Sigmoid colon (tissue), 7 donors: ENCODE measurements around the gene PUM1. TPM values are rescaled to one million over a fixed set of nuclear protein-coding genes. Genes with fewer than 3 reads are reported as not detected.

ENCODE experiments used
- DNase-seq: peaks from one replicate; pipeline ENCODE4 v3.0.0-alpha.2; 2019
- H3K27ac ChIP-seq, 4 donors: fragments of 200-600 bp; sonication (generic); one replicate each; pipeline ENCODE4 v1.5.1; 2016 to 2019; ENCODE audit warnings: mild to moderate bottlenecking in 1 of 4
- H3K27me3 ChIP-seq, 3 donors: fragments of 200-600 bp; sonication (generic); one replicate each; pipeline ENCODE4 v1.5.1; 2019; ENCODE audit warnings: mild to moderate bottlenecking in 1 of 3
- H3K36me3 ChIP-seq, 4 donors: fragments of 200-600 bp; sonication (generic); one replicate each; pipeline ENCODE4 v1.5.1; 2016 to 2019
- H3K4me1 ChIP-seq, 4 donors: fragments of 200-600 bp; sonication (generic); one replicate each; pipeline ENCODE4 v1.5.1; 2017 to 2019
- H3K4me3 ChIP-seq, 4 donors: fragments of 200-600 bp; sonication (generic); one replicate each; pipeline ENCODE4 v1.5.1; 2017 to 2019; ENCODE audit warnings: mild to moderate bottlenecking in 2 of 4, moderate library complexity in 1 of 4
- H3K9me3 ChIP-seq, 4 donors: fragments of 200-600 bp in 3 of 4; sonication (generic) in 3 of 4; one replicate each; pipeline versions ENCODE4 v1.5.1 to v1.6.1; 2013 to 2019
- EP300 ChIP-seq, 4 donors: sonication (generic); formaldehyde crosslinking; IDR thresholded peaks; one replicate each; pipeline ENCODE4 v1.6.1; 2017; ENCODE audit warnings: antibody characterized with exemption in 4 of 4
- POLR2A ChIP-seq, 2 donors: fragments of 450-650 bp; IDR thresholded peaks; one replicate each; pipeline ENCODE4 v1.6.1; 2016; ENCODE audit warnings: antibody characterized with exemption in 2 of 2, mild to moderate bottlenecking in 2 of 2, moderate library complexity in 2 of 2
- POLR2AphosphoS5 ChIP-seq, 4 donors: sonication (generic); formaldehyde crosslinking; IDR thresholded peaks; one replicate each; pipeline ENCODE4 v1.6.1; 2017; ENCODE audit warnings: antibody characterized with exemption in 4 of 4
- WGBS, 2 donors: extraction: QIAGEN DNeasy Blood & Tissue Kit; methylation state at CpG; one replicate each; pipeline ENCODE4 v1.1.7; 2013; 5-methylcytosine and 5-hydroxymethylcytosine counted together
- intact Hi-C: fragments of 100-400 bp; cut with DNase I; formaldehyde crosslinking; loops from one replicate; pipeline ENCODE4 v1.15.1; 2023
- polyA plus RNA-seq, 3 donors: library from polyadenylated mRNA; stranded (reverse); fragments of 200-250 nt; gene quantifications; one replicate each; pipeline ENCODE4 v1.2.3, GENCODE V29; 2013
- total RNA-seq, 4 donors: library from RNA; depleted of rRNA; stranded (reverse); fragments of >200 nt; gene quantifications; one replicate each; pipeline ENCODE4 v1.1.0, GENCODE V29; 2016
- TF ChIP-seq, protein P1 (sequence below), 4 experiments: fragments of 450-650 bp in 3 of 4; fragments of 200-600 bp in 1 of 4; IDR thresholded peaks; one replicate each; pipeline ENCODE4 v1.5.1; 2016 to 2019; ENCODE audit warnings: antibody characterized with exemption in 4 of 4, mild to moderate bottlenecking in 3 of 4, moderate library complexity in 2 of 4
- donor health status: healthy with polysubstance abuse.
- donor health status: Bipolar disorder and iron deficiency.
- donor health status: healthy.

Gene PUM1
- total and polyA plus RNA-seq, 7 donors, result 16.9 to 89.5 (median 66.4) TPM

DNA sequence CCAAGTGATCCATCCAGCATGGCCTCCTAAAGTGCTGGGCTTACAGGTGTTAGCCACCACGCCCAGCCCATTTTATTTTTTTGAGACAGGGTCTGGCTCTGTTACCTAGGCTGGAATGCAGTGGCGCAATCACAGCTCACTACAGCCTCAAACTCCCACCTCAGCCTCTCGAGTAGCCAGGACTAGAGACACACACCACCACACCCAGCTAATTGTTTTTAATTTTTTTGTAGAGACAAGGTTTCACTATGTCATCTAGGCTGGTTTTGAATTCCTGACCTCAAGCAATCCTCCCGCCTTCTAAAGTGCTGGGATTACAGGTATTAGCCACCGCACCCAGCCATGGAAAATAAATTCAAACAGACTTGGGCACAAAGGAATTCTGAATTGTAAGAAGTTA is 31.9 kb downstream of the PUM1 start:
- no peaks in the 10 kb centered on the region for H3K36me3 ChIP-seq
- H3K4me1 ChIP-seq, result peaks cover 0 to 67% (median 56%) of the 10 kb centered on the region in 4 donors
- intact Hi-C loops, result no loop called here
- 82 to 94% methylated on average over 5 of the region's 5 CpGs for WGBS, 2 donors
- no peak for TF ChIP-seq POLR2A (IDR thresholded peaks at IDR 0.05)
- no peak for TF ChIP-seq POLR2AphosphoS5 (IDR thresholded peaks at IDR 0.05)
- no peak for TF ChIP-seq EP300 (IDR thresholded peaks at IDR 0.05)
- TF ChIP-seq, protein P1, sequence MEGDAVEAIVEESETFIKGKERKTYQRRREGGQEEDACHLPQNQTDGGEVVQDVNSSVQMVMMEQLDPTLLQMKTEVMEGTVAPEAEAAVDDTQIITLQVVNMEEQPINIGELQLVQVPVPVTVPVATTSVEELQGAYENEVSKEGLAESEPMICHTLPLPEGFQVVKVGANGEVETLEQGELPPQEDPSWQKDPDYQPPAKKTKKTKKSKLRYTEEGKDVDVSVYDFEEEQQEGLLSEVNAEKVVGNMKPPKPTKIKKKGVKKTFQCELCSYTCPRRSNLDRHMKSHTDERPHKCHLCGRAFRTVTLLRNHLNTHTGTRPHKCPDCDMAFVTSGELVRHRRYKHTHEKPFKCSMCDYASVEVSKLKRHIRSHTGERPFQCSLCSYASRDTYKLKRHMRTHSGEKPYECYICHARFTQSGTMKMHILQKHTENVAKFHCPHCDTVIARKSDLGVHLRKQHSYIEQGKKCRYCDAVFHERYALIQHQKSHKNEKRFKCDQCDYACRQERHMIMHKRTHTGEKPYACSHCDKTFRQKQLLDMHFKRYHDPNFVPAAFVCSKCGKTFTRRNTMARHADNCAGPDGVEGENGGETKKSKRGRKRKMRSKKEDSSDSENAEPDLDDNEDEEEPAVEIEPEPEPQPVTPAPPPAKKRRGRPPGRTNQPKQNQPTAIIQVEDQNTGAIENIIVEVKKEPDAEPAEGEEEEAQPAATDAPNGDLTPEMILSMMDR (IDR thresholded peaks at IDR 0.05), result no peak
- no peaks in the 10 kb centered on the region for H3K9me3 ChIP-seq
- no peak for DNase-seq
- no peaks in the 10 kb centered on the region for H3K27me3 ChIP-seq
- H3K27ac ChIP-seq, result no peak overlapping the region
- no peak overlapping the region for H3K4me3 ChIP-seq

DNA sequence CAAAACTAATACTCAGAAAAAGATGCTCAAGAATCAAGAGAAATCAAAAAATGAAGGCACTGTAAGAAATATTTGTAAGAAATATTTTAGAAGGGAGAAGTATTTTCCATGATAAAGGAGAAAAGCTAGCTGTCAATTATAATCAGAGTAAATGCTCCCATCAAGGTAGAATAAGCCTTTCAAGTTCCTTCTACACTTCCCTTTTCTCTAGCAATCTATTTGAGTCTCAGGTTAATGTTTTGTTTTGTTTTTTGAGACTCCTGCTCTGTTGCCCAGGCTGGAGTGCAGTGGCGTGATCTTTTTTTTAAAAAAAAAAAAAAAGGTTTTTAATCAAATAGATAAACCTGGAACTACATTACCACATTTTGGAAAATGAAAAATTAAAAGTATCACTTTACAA is 33.3 kb downstream of the PUM1 start:
- Histone ChIP-seq H3K9me3 (no peaks in the 10 kb centered on the region), H3K4me1 (peaks cover 0 to 75% (median 65%) of the 10 kb centered on the region in 4 donors), H3K36me3 (no peaks in the 10 kb centered on the region), H3K4me3 (no peak overlapping the region), H3K27me3 (no peaks in the 10 kb centered on the region), H3K27ac (no peak overlapping the region)
- 69 to 92% methylated on average over 1 of the region's 1 CpG for WGBS, 2 donors
- no peak for DNase-seq
- intact Hi-C loops, result no loop called here
- TF ChIP-seq, protein P1 (IDR thresholded peaks at IDR 0.05), result no peak
- TF ChIP-seq POLR2A (IDR thresholded peaks at IDR 0.05) (no peak), EP300 (IDR thresholded peaks at IDR 0.05) (no peak), POLR2AphosphoS5 (IDR thresholded peaks at IDR 0.05) (no peak)

DNA sequence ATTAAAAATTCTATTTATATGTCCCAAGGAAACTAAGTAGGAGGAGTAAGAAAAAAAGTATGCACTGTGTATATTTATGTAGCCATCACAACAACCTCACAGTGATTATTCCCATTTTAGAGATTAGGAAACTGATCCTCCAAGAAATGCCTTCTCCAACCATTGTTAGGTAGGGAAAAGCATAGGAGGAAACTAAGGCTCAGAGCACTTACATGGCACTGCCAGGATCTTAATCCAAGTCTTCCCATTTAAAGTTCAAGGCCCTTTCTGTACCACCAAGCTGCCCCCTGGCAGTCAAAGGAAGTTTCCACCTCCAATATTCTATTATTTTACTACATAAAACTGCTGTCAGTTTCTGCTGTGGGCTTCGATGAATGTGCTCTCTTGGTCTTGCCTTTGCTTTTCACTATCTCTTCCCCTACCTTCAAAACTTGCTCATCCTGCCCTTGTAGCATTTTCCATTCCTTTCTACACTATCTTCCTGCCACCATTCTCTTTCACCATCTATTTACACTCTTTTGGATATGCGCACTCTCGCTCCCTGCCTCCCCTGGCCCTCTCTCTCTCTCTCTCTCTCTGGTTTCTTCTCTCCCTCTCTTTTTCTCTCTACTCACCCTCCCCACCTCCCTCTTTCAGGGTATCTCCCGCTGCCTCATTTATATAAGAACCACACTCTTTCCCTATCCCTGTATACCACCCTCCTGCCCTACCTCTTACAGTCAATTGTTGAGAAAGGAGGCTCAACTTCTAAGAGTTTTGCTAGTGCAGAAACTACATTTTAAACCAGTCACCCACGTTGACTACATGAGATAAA is 34.0 kb downstream of the PUM1 start:
- intact Hi-C loops, result no loop called here
- no peaks in the 10 kb centered on the region for H3K36me3 ChIP-seq
- no peak for TF ChIP-seq POLR2A (IDR thresholded peaks at IDR 0.05)
- no peak for TF ChIP-seq POLR2AphosphoS5 (IDR thresholded peaks at IDR 0.05)
- TF ChIP-seq, protein P1 (IDR thresholded peaks at IDR 0.05), result no peak
- no peak for TF ChIP-seq EP300 (IDR thresholded peaks at IDR 0.05)
- peaks cover 0 to 78% (median 65%) of the 10 kb centered on the region in 4 donors for H3K4me1 ChIP-seq
- no peaks in the 10 kb centered on the region for H3K27me3 ChIP-seq
- WGBS, 2 donors, result 86 to 88% methylated on average over 5 of the region's 5 CpGs
- no peaks in the 10 kb centered on the region for H3K9me3 ChIP-seq
- no peak overlapping the region for H3K4me3 ChIP-seq
- no peak for DNase-seq
- H3K27ac ChIP-seq, result no peak overlapping the region

GRCh38 chr1:31029026-31029425 is 36.5 kb downstream of the PUM1 start:
- no peaks in the 10 kb centered on the region for H3K27me3 ChIP-seq
- peaks cover 0 to 75% (median 65%) of the 10 kb centered on the region in 4 donors for H3K4me1 ChIP-seq
- intact Hi-C loops, result no loop called here
- TF ChIP-seq EP300 (IDR thresholded peaks at IDR 0.05), result no peak
- TF ChIP-seq, protein P1 (IDR thresholded peaks at IDR 0.05), result no peak
- no peak for TF ChIP-seq POLR2AphosphoS5 (IDR thresholded peaks at IDR 0.05)
- TF ChIP-seq POLR2A (IDR thresholded peaks at IDR 0.05), result no peak
- no peak for DNase-seq
- no peak overlapping the region for H3K27ac ChIP-seq
- no peak overlapping the region for H3K4me3 ChIP-seq
- no peaks in the 10 kb centered on the region for H3K36me3 ChIP-seq
- no peaks in the 10 kb centered on the region for H3K9me3 ChIP-seq
